GM19240 (cell line): ENCODE data around the gene TTC4.

Experiments
- DNase-seq: peaks from one replicate; pipeline ENCODE4 v3.0.0; 2011; ENCODE audit warnings: low spot score; ENCODE audit not compliant: insufficient read length

The TTC4 gene

DNA sequence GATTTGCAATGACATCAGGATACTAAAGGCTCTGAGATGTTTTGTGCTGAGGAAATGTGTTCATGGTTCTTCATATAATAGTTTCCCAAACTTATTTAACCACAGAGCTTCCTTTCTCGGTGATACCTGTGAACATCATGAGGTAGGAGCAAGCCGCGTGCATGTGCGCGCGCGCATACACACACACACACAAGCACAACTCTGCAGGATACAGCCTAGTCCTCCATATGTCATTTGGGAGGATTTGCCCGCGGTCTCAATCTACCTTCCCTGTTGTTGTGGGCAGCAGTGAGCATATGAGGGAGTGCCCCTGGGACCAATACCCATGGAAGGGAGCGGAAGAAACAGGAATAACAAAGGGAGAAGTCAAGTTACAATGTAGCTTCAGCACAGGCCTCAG, 12.2 kb upstream of the TTC4 start:
- DNase-seq = no peak

DNA sequence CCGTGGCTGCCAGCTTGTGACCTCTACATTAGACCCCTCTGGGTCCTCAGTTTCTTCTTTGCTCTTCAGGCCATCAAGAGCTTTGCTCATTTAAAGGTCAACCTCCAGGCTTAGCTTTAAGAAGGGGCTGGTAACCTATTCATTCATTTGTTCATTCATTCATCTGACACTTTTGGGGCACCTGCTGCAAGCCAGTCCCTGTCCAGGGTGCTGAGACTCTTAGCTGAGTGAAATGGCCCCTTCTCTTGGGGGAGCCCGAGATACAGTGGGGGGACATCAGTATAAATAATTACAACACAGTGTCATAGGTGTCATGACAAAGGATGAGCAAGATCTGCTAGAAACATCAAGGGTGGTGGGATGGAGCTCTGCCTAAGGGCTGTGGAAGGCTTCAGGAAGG, 10.5 kb upstream of the TTC4 start:
- no peak for DNase-seq

DNA sequence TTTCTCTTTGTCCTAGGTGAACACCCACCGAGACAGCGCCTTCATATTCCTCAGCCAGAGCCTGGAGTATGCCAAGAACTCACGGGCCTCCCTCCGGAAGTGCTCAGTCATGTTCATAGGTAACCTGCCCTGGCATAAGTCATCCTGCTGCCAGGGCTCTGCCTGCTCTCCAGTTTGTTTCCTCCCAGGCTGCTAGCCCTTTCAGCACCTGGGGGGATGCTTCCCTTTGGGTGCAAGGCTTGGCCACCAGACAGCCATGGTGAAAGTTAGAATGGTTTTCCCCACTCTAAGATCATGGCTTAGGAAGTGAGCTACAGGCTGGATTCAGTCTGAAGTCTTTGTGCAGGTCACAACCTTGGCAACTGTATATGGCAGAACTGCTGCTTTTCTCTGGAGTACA, 9.2 kb upstream of the TTC4 start:
- no peak for DNase-seq

DNA sequence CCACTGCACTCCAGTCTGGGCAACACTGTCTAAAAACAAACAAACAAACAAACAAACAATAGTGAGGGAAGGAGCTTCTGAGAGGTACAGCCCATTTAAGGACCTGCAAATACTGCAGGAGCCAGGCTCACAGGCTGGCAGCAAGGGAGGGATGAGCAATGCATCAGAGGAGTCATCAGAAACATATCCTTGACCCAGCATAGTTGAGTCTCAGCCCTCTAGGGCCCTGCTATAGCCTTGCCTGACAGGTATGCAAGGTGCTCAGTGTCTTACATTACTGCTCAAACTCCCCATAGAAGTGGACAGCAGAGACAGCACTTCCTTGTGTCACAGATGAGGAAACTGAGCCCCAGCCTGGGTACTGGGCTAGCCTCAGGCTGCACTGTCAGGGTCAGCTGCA, 7.3 kb upstream of the TTC4 start:
- no peak for DNase-seq

DNA sequence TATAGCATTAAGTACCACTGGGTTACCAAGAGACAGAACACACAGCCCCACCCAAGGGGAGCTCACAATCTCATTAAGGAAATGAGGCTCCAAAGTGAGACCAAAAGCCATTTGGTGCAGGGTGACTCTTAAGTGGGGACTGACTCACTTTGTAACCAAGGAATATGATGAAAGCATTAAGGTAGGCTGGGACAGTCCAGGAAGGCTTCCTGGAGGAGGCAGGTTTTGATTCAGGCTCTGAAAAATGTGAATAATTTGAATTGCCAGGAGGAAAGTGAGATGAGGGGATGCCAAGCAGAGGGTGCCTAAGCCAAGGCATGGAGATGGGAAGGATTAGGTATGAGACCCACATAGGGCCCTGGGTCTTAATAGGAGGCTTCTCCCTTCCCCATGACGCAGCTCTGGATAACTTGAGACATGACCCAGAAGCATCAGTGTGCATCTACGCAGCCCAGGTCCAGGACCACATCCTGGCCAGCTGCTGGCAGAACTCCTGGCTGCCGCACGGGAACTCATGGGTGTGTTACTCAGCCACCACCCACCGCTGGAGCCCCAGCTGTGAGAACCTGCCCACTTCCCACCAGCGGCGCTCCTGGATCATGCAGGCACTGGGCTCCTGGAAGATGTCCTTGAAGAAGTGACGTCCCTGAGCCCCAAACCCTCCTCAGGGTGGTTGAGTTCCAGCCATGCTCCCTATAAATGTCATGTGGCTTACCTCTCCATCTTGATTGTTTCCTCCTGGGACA, 5.9 kb upstream of the TTC4 start:
- no peak for DNase-seq

DNA sequence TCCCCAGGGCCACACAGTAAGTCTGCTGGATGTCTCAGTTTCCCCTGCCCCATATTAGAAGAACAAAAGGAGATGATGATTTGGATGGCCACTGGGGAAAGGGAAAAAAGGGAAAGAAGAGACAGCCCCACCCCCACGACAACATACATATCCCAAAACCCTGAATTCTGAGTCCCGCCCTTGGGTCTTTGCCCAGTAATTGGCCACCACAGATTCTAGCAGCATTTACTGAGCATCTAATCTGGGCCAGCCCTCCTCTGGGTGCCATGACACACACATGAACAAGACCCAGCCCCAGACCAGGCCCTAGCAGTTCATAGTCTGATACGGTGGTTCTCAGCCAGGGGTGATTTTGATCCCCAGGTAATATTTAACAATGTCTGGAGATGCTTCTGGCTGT, 5.2 kb upstream of the TTC4 start:
- no peak for DNase-seq

DNA sequence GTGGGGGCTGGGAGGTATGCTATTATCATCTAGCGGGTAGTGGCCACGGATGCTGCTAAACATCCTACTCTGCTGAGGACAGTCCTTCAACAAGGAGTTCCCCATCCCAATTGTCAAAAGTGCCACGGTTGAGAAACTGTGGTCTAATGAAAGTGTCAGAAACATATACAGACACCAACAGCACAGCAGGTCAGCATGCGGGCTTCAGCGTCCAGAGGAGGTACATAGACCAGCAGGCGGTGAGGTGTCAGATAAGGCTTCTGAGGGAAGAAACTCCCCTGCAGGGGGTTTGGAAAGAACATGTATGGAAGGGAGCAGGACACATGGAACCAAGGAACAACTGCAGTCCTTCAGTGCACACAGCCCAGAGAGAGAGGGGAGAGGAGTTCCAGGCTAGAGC, 4.8 kb upstream of the TTC4 start:
- DNase-seq = no peak

DNA sequence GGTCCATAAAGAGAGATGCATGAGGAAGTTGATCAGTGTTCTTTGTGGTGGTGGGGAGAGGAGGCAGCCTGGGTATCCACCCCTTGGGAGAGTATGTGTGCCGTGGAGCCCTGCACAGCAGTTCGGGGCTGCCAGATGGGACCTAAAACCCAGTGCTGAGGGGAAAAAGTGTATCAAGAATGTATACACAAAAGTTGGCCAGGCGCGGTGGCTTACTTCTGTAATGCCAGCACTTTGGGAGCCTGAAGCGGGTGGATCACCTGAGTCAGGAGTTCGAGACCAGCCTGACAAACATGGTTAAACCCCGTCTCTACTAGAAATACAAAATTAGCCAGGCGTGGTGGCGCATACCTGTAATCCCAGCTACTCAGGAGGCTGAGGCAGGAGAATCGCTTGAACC, 4.1 kb upstream of the TTC4 start:
- DNase-seq = no peak

DNA sequence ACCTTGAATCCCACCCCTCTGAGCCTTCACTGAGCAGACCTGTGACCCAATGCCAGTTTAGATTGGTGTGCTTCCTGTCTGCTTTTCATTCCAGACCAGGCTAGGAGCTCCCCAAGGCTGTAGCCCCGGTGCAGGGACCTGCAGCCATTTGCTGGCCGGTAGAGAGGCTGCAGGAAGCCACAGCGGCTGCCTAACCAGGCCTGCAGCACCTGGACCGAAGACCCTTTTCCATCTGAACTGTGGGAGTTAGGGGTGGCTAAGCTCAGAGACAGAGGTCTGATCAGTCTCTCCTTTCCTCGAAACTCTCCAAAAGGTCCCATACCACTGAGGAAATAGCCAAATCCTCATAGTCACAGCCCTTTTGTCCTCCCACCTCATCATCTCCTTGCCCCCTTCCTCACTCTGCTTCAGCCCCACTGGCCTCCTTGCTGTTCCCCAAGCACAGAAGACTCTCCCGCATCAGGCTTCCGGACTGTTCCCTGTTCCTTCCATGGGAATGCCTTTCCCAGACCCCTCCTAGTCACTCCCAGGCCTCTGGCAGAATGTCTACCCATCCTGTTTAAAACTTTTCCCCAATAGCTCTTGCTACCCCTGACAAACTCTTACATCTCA, 674 bp upstream of the TTC4 start:
- no peak for DNase-seq

DNA sequence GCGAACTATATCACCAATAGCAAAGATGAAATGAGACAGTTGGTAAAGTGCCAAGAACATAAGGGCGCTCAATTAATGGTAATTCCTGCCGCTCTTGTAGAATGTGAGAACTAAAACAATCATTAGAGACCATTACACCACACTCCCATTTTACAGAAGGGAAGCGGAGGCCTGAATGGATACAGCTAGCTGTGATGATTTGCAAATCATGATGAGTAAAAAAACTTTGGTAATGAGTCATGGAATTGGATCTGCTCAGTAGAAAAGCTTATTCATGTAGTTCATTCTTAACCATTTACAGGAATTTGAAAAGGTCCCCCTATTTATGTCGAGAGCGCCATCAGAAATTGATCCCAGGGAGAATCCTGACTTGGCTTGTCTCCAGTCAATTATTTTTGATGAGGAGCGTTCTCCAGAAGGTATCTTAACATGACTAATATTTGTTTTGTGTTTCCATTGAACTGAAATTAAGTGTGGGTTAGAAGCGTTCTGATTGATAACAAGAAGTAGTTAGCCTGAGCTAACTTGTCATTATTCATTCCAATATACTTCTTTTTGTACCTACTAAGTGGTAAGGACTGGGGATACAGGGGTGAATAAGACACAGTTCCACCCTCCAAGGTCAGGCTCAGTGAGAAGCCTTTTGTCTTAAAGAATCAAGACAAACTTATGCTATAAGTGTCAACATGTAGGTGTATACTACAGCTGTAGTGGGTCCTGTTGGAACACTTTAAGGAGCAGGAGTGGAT, 812 bp downstream of the TTC4 start:
- no peak for DNase-seq

DNA sequence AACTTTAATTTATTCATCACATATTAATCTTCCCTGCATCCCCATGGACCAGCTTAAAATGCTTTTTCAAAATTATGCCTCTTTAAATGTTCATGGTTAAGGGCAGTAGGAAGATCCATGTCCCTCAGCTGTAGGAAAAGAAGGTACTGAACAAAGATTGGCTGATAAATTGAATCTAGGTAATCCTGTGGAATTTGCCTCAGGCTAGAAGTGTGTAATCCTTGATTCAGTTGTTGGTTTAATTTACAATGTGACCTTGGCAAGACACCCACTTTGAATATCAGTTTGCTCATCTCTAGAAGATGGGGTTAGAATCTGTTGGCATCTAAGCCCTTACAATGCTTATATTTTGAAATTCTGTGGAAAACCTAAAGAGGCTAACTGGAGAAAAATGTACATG, 6.1 kb downstream of the TTC4 start:
- DNase-seq = no peak

DNA sequence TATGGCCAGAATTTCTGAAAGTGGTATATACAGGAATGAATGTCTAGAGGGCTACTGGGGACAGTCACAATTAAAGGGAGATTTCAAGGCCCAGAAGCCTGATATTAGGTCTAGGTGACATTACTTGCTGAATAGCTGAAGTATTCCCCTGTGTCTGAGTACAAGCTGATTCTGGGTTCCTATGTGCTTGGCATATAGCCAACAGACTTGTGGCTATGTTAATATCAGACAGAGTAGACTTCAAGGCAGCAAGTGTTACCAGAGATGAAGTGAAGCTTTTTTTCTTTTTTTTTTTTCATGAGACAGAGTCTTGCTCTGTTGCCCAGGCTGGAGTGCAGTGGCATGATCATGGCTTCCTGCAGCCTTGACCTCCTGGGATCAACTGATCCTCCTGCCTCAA, 8.3 kb downstream of the TTC4 start:
- no peak for DNase-seq

DNA sequence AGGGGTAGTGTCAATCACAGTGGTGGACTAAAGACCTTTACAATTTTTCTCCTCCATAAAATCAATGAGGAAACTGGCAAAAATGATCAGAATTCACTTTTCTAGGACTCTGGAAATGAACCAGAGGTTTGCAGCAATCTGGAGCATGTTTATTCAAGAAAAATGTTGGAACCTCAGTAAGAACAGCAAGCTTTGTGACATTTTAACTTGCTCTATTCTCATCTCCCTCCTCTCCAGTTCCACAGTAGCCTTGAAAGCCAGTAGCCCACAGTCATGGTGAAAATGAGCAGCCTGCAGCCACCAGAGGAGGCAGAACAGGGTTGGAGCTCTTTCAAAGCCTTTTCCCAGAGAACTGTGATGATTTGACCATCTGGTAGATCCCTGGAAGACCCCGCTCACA, 9.1 kb downstream of the TTC4 start:
- DNase-seq = no peak

DNA sequence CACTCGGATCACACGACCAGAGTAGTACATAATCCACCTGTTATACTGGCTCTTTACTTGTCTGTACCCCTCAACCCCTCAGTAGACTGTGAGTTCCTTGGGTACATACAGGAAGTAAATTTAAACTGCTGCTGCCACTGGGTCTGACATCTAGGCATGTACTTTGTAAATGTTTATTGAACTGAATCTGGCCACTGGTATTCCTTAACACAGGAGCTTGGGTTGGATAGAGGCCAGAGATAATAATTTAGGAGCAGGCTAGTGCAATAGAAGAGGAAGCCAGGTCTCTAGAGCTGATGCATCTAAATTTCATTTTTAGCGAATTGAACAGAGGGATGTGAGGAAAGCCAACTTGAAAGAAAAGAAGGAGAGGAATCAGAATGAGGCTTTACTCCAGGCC, 12.4 kb downstream of the TTC4 start:
- DNase-seq = no peak

DNA sequence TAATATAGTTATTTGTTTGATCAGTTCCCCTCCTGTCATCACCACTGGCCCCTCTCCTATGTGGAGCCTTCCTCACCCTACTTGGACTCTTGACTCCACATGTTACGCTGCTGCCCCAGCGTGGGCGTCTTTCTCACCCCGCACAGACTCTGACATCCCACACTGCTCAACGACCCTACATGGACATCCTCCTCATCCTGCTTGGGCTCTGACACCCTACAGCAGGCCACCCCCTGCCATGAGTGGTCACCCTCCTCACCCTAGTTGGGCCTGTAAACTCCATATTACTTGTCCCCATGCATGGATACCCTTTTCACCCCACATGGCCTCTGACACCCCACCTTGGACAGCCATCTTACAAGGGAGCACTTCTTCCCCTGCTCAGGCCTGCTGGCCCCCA, 21.0 kb downstream of the TTC4 start:
- DNase-seq = no peak

DNA sequence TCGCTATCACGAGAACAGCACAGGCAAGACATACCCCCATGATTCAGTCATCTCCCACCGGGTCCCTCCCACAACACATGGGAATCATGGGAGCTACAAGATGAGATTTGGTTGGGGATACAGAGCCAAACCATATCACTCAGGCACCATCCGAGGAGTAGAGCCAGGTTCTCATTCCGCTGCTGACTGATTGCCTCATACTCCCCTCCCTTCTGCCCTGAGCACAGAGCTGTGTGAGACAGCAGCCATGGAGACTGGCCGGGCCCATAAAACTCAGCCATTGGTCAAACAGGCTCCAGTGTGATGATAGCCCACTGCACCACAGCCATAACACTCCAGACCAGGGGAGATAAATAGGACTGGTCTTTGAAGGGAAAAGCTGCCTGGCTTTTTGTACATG, 22.6 kb downstream of the TTC4 start:
- DNase-seq = no peak

DNA sequence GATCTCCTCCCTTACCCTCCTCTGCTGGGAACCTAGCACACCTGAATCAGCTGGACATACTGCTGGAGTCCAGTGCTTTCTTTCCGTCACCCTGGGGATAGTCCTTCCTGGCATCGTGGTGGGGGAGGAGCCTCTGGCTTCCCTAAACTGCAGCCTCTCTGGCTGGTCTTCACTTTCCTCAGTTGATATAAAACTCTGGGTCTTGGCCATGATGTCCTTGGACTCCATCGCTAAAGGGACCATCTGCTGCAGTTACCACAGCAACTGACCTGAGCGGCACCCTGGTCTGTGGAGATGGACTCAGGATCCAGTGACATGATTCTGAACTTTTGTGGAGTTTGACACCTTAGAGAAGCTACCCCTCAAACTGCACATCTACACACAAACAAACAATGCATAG, 25.9 kb downstream of the TTC4 start:
- no peak for DNase-seq

DNA sequence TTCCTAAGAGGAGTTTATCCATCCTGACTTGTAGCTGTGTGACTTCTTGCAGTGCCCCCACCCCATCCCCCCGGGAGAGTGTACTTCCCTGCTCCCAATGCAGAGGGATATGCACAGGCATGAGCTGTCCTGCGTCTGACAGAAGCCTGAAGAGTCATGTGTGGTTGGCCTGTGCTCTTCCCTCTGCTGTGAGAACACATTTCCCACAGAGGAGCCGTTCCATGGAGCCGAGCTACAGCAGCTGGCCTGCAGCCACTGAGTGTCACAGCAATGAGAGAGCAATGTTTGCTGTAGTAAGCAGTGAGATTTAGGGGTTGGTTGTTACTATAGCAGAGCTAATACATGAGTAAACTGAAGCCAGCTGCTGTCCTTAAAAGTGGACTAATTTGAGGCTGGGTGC, 26.6 kb downstream of the TTC4 start:
- no peak for DNase-seq

DNA sequence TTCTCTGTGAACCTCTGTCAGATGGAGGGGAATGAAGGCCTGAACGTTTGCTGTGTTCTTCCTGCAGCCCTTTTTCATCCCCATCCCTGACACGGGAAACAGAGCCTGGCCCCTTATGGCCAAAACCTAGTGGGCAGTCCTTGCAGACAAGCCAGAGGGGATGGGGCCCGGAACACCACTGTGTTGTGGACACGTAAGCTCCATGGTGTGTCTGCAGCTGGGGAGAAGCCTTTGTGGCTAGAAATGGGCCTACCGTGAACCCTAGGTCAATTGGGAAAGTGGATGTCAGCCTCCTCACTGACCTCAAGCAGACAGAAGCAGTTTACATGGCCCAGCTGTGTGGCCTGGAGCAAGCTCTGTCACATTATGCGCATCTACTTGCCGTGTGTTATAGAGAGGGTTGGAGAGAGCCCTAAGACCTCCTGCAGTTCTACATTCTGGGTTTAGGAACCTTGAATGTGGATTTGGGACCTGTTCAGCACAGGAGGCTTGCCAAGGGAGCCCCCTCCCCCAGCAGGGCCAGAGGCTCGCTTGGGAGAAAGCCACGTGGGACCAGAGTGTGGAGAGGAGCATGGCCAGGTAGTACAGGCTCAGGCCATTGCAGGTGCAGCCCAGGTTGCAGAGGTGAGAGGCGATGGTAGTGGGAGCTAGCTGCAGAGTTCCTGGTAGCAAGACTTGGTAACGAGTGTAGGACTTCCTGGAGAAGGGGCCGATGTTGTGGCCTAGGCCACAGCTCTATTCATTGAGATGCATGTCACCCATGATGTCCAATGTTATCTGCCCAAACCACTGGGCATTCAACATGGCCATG, 28.0 kb downstream of the TTC4 start:
- DNase-seq = no peak

DNA sequence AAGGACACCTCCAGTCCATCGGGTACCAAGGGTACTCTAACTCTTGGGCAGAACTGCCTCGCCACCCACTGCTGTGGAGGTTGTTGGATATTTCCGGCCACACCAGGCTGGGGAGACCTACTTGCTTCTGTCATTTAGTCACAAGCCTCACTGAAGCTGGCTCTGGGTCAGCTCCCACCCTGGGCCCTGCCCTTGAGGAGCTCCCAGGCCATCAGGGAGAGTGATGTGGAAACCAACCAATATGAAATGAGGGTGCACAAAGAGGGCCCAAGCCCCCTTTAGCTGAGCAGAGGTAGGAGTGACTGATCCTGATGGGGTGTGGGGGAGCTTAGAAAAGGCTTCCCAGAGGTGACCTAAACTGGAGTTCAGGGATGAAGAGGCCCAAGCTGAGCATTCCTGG, 29.0 kb downstream of the TTC4 start:
- no peak for DNase-seq

DNA sequence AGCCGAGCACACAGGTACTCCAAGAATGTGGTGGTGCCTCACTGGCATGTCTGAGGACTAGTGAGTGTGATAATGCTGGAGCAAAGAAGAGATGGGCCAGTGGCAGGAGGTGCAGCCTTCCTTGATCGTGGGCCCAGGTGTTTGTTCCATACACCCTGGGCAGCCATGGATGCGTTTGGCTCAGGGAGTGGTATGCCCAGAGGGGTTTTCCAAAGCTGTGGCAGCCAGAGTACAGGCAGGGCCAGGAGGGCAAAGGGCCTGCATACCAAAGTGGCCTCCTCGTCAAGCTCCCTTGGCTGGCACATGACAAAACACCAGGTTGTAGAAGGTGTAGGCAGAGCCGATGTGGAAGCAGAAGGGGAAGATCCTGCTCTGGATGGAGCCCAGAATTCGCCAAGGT, 29.6 kb downstream of the TTC4 start:
- no peak for DNase-seq

DNA sequence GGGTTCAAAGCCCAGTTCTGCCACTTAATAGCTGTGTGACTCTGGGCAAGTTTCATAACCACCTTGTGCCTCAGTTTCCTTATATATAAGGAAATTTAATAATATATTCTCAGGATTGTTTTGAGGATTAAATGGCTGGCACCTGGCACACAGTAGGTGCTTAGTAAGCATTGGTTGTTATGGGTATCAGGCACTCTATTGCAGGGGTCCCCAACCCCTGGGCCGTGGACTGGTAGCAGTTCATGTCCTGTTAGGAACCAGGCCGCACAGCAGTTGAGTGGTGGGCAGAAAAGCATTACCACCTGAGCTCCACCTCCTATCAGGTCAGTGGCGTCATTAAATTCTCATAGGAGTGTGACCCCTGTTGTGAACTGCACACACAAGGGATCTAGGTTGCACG, 30.2 kb downstream of the TTC4 start:
- no peak for DNase-seq
